Colon (tissue), 2 donors: ENCODE measurements around the gene AIFM2.
"Not testable (repeated sequence)": the region's sequence is repeated elsewhere in the genome, so short reads cannot be mapped to it uniquely, and the experiment has no call there.

Experiments used
- FAIRE-seq: peaks from 2 replicates; lab custom pipeline; 2012; peaks lifted over from hg19 to GRCh38; lab: Jason Lieb, UNC
- donor health status: control.
- donor health status: control.

Gene AIFM2

DNA sequence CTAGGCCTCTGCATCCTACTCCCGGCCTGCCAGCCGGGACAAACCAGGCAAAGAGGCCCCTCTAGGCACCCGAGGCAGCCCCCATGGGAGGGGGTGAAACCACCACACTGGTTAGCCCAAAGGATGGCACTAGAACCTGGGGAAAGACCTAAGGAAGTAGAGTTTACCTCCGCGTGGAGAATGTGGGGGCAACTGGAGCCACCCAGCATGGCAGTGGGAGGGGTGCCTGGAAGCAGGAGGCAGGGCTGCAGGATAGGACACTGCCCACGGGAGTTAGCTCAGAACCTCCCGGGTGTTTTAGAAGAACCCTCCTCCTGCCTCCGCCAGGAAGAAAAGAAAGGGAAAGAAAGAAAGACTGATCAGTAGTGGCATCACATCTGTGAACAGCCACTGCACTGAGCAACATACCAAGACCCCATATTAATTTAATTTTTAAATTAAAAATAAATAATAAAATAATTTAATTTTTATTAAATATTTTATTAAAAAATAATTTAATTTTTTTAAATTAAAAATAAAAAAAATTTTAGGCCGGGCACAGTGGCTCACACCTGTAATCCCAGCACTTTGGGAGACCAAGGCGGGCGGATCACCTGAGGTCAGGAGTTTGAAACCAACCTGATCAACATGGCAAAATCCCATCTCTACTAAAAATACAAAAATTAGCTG, 11.2 kb downstream of the AIFM2 start:
- FAIRE-seq, result no peak

- FAIRE-seq, result no peak
These were observed 12.2 kb downstream of the AIFM2 start for GRCh38 chr10:70120417-70120816.

DNA sequence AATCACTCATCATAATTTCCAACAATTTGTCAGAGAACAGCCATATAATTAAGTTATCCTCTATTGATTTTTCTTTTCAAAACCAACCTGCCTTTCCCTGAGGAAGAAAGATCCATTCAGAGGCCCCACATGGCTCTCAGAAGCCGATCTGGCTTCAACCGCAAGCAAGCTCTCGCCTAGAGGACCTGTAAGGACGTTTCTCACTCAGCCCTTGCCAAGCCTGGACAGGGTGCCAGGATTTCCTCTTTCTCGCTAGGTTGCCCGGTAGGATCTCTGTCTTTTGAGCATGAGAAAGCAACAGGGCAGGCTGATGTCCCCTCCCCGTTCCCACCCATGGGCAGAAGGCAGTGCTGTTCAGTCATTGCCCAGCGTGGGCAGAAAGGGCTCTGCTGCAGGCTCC, 13.0 kb downstream of the AIFM2 start:
- no peak for FAIRE-seq

DNA sequence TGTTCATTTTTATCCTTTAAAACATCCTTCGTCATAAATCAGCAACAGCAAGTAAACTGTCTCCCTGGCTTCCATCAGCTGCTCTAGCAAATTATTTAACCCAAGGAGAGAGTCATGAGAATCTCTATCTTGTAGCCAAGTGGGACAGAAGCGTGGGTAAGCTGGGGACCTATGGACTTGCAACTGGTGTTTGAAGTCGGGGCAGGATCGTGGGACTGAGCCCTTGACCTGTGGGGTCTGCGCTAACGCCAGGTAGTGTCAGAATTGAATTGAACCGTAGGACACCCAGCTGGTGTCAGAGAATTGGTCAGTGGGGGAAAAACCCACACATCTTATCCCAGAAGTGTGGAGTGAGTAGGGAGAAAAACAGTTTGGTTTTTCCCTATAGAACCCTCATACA, 13.4 kb downstream of the AIFM2 start:
- FAIRE-seq, result no peak

GRCh38 chr10:70118196-70118595, 14.4 kb downstream of the AIFM2 start:
- no peak for FAIRE-seq

DNA sequence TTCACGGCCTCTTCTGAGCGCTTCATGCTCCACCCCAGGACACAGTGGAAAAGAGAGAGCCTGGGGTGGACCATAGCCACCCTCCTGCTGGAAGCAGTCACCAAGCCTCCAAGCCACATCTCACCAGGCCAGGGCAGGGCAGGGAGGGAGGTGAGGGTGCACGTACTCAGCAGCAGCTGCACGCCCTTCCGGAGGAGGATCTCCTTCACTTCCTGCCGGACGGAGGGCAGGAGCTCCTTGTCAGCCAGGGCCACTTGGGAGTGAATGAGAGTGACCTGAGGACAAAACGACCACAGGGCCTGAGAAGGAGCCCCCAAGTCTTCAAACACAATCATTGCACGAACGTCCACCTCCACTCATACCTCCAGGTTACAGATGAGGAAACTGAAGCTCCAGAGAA, 15.0 kb downstream of the AIFM2 start:
- no peak for FAIRE-seq

DNA sequence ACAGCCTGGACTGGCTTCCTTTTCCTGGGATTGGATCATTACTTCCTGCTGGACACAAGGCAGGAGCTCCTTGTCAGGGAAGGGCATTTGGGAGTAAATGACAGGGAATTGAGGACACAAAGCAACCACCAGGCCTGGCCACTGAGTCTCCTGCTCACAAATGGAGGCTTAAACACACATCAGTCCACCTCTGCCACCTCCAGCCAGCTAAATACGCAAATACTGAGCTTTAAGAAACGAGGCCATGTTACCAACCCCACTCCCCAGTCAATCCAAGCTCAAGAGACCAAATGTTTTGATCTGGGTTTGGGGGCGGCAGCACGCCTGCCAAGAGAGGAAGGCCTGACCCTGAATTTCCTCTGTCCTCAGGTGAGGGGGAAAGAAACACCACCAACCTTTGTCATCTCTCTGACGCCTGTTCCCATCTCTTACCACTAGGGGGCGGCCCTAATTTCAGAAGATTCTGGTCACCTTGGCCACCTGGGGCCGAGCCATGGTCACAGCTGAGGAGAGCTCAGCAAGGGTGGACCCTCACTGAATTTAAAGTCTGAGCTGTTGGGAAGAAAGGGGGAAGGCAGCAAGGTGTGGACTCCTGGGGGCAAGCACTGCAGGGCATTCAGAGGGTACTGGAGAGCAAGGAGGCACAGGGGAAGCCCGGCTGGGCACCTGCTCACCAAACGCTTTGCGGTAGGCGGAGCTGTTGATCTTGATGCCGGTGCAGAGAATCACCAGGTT, 16.5 kb downstream of the AIFM2 start:
- no peak for FAIRE-seq

- no peak for FAIRE-seq
These were observed 17.7 kb downstream of the AIFM2 start for GRCh38 chr10:70114902-70115301.

- FAIRE-seq, result no peak
These were observed 20.6 kb downstream of the AIFM2 start for GRCh38 chr10:70112071-70112470.

- no peak for FAIRE-seq
These were observed 21.1 kb downstream of the AIFM2 start for GRCh38 chr10:70111496-70111895.

GRCh38 chr10:70109064-70109729, 23.4 kb downstream of the AIFM2 start:
- FAIRE-seq, result no peak

- FAIRE-seq, result no peak
These were observed 25.4 kb downstream of the AIFM2 start for GRCh38 chr10:70106958-70107791.

DNA sequence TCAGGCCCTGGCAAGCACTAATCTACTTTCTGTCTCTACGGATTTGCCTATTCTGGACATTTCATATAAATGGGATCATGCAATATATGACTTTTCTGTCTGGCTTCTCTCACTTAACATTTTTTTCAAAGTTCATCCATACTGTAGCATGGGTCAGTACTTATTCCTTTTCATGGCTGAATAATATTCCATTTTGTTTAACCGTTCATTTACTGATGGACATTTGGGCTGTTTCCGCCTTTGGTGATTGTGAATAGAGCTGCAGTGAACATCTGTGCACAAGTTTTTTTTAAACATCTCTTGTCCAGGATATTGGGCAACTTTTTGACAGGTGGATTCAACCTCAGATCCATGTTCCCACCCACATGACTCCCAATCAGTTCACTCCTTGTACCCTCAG, 31.0 kb downstream of the AIFM2 start:
- FAIRE-seq, result no peak

DNA sequence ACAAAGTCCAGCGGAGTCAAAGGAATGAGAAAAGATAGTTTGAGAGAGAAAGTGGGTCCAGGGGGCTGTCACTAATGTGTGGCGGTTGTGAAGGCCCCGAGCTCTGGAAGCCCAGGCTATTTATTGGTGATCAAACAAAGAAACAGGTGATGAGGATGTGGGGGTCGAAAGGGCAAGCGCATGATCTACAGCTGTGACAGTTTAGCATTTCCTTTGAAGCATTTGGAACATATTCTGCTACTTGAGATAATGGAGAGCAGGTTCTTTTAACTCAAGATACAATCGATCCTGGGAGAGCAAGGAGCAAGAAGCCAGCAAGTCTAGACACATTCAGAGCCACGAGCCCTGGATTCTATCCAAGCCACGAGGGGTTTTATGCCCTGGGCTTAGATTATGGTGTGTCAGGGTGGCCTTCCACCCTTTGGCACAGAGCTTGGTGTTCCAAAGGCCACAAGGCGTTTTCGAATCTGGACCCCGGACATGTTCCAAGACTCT, 31.5 kb downstream of the AIFM2 start:
- FAIRE-seq, result not testable (repeated sequence)

DNA sequence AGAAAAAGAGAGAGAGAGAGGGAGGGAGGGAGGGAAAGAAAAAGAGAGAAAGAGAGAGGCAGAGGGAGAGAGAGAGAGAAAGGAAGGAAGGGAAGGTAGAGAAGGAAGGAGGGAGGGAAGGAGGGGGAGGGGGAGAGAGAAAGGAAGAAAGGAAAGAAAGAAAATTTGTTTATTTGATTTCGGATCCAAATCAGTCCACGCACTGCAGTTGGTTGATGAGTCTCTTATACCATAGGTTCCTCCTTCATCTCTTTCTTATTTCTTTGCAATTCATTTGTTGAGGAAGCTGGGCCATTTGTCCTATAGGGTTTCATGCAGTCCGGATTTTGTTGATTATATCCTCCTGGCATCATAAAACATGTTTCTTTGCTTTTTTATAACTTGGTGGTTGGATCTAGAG, 34.4 kb downstream of the AIFM2 start:
- FAIRE-seq, result no peak

- FAIRE-seq, result no peak
These were observed 35.2 kb downstream of the AIFM2 start for GRCh38 chr10:70097459-70097858.

- no peak for FAIRE-seq
These were observed 35.8 kb downstream of the AIFM2 start for GRCh38 chr10:70096705-70097420.

DNA sequence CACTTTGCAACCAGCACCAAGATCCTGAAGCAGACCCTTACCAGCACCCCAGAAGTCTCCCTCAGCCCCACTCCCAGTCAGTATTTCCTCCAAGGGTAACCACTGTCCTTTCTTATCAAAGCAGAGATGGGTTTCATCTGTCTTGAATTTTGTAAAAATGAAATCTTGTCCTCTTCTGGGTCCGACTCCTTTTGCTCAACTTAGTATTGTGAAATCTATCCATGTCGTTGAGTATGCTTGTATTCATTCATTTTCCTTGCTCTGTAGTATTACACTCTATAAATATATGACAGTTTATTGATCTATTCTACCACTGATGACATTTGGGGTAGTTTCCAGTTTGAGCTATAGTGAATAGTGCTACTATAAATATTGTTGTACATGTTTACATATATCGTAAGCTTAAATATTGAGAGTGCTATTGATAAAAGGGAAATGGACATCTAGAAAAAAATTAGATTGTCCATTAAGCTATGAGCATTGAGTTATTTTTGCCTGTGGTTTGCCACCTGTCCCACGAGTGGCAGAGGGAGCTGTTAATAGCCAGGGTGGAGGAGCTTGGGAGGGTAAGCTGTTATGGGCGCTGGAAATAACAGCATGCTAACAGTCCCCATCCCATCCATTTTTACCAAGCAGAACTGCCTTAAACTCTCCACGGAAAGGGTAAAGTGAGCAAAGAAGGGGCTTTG, 36.5 kb downstream of the AIFM2 start:
- FAIRE-seq, result no peak

- no peak for FAIRE-seq
These were observed 38.4 kb downstream of the AIFM2 start for GRCh38 chr10:70094250-70094649.

DNA sequence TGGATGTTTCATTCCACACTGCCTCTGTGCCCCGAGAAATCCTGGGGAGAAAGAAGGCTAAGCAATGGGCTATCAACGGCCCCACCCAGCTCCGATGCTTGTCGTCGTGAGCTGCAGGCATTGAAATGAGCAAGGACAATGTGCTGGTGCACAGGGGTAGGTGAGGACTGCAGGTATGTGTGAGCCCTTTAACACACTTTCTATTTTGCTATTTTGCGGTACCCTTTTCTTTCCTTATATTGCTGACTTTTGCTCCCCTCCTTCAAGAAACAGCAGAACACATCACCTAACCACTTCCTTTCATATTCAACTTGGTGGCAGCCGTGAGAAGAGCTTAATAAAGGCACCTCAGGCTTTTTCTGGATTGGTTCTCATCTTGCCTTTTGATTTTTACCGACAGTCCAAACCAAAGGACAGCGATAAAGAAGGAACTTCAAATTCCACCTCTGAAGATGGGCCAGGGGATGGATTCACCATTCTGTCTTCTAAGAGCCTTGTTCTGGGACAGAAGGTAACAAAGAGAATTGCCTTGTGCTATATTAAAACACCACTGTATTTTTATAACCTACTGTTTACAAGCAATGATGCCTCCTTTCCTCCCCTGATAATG, 39.2 kb downstream of the AIFM2 start:
- no peak for FAIRE-seq

DNA sequence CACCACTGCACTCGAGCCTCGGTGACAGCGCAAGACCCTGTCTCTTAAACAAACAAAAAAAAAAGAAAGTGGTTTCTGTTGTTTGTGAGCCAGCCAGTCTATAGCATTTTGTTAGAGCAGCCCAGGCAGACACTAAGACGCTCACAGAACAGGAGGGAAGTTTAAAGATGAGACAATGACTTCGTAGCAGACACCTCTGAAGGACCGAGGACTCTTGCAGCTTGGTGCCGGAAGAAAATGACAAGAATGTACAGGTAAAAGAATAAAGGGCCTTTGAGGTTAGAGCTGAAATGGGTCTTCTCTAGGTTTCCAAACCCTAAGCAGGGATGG, 40.3 kb downstream of the AIFM2 start:
- FAIRE-seq, result no peak
